BE2C (cell line): Measurements from ENCODE around the gene RPA3.

Source experiments
- DNase-seq: peaks from one replicate; pipeline ENCODE4 v3.0.0-alpha.2; 2020
- H3K27me3 ChIP-seq: fragments of 250-450 bp; sonication (Bioruptor Pico); 2 replicates; pipeline ENCODE4 v1.5.1; 2020; ENCODE audit warnings: mild to moderate bottlenecking
- H3K36me3 ChIP-seq: fragments of 250-450 bp; sonication (Bioruptor Pico); 2 replicates; pipeline ENCODE4 v1.5.1; 2020; ENCODE audit warnings: mild to moderate bottlenecking
- H3K4me1 ChIP-seq: fragments of 250-450 bp; sonication (Bioruptor Pico); 2 replicates; pipeline ENCODE4 v1.5.1; 2020
- H3K4me3 ChIP-seq: 2 replicates; pipeline ENCODE4 v1.5.1; 2011; ENCODE audit warnings: low read depth, low read length
- H3K9me3 ChIP-seq: fragments of 250-450 bp; sonication (Bioruptor Pico); 2 replicates; pipeline ENCODE4 v1.5.1; 2020
- TF ChIP-seq, protein P1 (sequence below): IDR thresholded peaks from 2 replicates; pipeline ENCODE4 v1.5.1; 2012; ENCODE audit warnings: mild to moderate bottlenecking, low read depth, low read length

Gene RPA3

DNA sequence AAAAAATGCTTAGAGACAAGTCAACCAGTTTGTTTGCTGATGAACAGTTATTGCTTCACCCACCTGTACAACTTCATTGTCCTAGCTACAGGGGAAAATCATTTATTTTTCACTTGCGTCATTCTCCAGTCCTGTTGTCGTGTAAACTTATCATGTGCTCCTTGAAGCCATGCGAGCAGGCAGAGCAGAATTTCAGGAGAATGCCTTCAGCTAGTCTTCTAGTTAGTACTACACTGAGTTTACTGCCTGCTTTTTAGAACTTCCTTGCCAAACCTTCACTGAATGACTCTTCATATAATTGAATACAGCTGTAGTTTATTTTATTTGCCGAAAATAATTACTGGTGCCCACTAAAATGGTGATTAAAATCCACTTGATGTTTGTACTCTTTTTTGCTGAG, 15.6 kb downstream of the RPA3 start:
- H3K4me3 ChIP-seq: no peak overlapping the region
- no peak for DNase-seq
- TF ChIP-seq, protein P1, sequence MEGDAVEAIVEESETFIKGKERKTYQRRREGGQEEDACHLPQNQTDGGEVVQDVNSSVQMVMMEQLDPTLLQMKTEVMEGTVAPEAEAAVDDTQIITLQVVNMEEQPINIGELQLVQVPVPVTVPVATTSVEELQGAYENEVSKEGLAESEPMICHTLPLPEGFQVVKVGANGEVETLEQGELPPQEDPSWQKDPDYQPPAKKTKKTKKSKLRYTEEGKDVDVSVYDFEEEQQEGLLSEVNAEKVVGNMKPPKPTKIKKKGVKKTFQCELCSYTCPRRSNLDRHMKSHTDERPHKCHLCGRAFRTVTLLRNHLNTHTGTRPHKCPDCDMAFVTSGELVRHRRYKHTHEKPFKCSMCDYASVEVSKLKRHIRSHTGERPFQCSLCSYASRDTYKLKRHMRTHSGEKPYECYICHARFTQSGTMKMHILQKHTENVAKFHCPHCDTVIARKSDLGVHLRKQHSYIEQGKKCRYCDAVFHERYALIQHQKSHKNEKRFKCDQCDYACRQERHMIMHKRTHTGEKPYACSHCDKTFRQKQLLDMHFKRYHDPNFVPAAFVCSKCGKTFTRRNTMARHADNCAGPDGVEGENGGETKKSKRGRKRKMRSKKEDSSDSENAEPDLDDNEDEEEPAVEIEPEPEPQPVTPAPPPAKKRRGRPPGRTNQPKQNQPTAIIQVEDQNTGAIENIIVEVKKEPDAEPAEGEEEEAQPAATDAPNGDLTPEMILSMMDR: no peak
- H3K4me1 ChIP-seq: peaks cover 10% of the 10 kb centered on the region
- no peaks in the 10 kb centered on the region for H3K9me3 ChIP-seq
- H3K27me3 ChIP-seq: no peaks in the 10 kb centered on the region
- no peaks in the 10 kb centered on the region for H3K36me3 ChIP-seq

DNA sequence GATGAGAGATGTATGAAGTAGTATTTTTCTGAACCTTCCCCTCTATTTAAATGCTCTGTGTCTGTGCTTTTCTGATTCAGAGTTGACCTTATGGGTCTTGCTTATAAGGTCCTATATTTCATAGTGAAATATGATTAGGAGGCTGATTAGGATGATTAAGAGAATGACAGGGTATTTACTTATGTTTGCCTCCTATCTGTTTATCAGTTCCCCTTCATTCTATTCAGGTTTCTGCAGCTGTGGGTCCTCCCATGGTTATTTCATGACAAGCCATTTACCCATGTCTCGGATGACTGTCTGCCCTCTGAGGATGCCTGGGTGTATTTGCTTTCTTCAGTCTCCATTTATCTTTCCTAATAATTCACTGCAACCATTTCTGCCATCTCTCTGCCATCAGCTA, 16.9 kb downstream of the RPA3 start:
- Histone ChIP-seq H3K4me1 (peaks cover 10% of the 10 kb centered on the region), H3K9me3 (no peaks in the 10 kb centered on the region), H3K4me3 (no peak overlapping the region), H3K27me3 (no peaks in the 10 kb centered on the region), H3K36me3 (no peaks in the 10 kb centered on the region)
- TF ChIP-seq, protein P1: no peak
- DNase-seq: peak; percentile 13

DNA sequence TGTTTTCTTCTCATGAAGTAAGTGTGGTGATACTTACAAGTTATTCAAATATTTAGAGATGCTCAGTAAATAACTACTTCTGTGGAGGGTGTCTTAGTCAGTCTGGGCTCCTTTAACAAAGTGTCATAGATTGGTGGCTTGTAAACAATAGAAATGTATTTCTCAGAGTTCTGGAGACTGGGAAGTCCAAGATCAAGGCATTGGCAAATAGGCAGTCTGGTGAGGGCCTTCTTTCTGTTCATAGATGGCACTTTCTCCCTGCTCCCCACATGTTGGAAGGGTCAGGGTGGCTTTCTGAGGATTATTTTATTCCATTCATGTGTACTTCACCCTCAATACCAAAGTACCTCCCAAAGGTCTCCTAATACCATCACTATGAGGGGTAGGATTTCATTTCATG, 18.4 kb downstream of the RPA3 start:
- DNase-seq: no peak
- H3K36me3 ChIP-seq: no peaks in the 10 kb centered on the region
- H3K27me3 ChIP-seq: no peaks in the 10 kb centered on the region
- H3K4me3 ChIP-seq: no peak overlapping the region
- peaks cover 10% of the 10 kb centered on the region for H3K4me1 ChIP-seq
- TF ChIP-seq, protein P1: no peak
- no peaks in the 10 kb centered on the region for H3K9me3 ChIP-seq

DNA sequence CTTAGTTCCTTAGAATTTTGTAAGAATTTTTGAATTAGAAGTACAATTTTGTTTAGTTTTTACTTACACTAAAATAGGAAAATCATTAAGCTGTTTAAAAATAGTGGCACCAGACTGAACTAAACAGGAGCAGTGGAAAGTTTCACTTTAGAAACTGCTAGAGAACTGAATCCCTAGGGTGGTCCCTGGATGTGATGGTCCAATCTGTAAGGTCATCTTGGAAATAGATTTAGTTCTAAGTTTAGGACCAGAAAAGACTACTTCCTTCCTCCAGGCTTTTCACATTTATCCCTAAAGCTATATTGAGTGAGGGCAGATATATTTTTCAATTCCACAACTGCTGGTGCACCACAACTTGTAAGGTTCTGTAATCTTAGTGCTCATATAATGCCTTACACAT, 19.0 kb downstream of the RPA3 start:
- DNase-seq: no peak
- Histone ChIP-seq H3K4me1 (peaks cover 10% of the 10 kb centered on the region), H3K36me3 (no peaks in the 10 kb centered on the region), H3K27me3 (no peaks in the 10 kb centered on the region), H3K9me3 (no peaks in the 10 kb centered on the region), H3K4me3 (no peak overlapping the region)
- TF ChIP-seq, protein P1: no peak

DNA sequence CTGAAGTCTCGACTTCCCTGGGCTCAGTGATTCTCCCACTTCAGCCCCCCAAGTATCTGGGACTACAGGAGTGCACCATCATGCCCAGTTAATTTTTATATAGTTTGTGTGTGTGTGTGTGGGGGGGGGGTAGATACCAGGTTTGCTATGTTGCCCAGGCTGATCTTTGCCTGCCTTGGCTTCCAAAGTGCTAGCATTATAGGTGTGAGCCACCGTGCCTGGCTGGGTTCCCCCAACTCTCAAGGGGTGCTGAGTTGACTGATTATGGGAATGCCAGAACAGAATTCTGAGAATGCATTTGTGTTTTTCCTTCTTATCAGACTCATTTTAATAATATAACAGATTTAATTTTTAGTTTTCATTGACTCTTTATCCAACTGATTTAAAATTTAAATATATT, 19.5 kb downstream of the RPA3 start:
- no peak for DNase-seq
- peaks cover 10% of the 10 kb centered on the region for H3K4me1 ChIP-seq
- no peaks in the 10 kb centered on the region for H3K9me3 ChIP-seq
- H3K27me3 ChIP-seq: no peaks in the 10 kb centered on the region
- H3K36me3 ChIP-seq: no peaks in the 10 kb centered on the region
- TF ChIP-seq, protein P1: no peak
- no peak overlapping the region for H3K4me3 ChIP-seq

DNA sequence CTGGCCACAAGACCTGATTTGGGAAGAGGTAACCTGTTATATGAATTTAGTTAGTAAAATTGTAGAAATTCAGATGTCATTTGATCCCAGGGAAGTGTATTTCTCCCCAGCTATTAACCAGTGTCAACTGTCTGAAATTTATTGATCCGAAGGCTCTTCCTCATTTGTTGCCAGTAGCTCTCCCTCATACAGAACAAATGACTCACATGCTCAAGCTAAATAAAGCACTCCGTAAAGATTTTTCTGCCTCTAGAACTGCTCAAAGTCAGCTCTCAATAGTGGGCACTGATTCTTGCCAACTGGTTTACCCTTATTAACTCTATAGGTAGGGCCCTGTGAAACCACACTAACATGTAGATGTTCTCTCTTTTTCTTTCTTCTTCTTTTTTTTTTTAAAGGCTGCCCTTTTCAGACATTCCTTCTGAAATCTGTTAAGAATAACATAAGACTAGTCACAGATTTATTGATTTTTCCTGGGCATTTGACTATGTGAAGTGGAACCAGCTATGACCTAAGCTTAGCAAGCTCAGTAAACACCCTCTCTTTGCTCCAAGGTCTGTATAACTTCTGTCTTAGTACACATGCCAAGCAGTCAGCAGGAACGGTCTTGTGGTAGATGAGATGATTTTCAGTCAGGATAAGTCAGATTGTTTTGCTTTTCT, 21.8 kb downstream of the RPA3 start:
- Histone ChIP-seq H3K4me1 (peaks cover 7% of the 10 kb centered on the region; the same call in 1 of the 2 replicates), H3K4me3 (no peak overlapping the region), H3K36me3 (no peaks in the 10 kb centered on the region), H3K9me3 (no peaks in the 10 kb centered on the region), H3K27me3 (no peaks in the 10 kb centered on the region)
- TF ChIP-seq, protein P1: no peak
- no peak for DNase-seq
